Activated T-cell treated with anti-CD3 and anti-CD28 coated beads, Interleukin-2, amount 50 U/mL, for 4 hours (primary cell): ENCODE results near the gene IMPA2. TPM values are rescaled to one million over a fixed set of nuclear protein-coding genes. Genes with fewer than 3 reads are reported as not detected.
"Not testable (repeated sequence)": the region's sequence is repeated elsewhere in the genome, so short reads cannot be mapped to it uniquely, and the experiment has no call there.

Source experiments
- ATAC-seq, 2 donors: fragments of 200-7000 bp; cut with Tn5 transposase; one replicate each; pipeline ENCODE4 v1.10.0; 2021
- DNase-seq: peaks from one replicate; pipeline ENCODE4 v3.0.0-alpha.2; 2020
- H3K27me3 Mint-ChIP-seq: one replicate; pipeline ENCODE4 v1.8.0; 2021; ENCODE audit warnings: low read depth, mixed read lengths
- H3K36me3 Mint-ChIP-seq: one replicate; pipeline ENCODE4 v1.8.0; 2022; ENCODE audit warnings: mixed read lengths; ENCODE audit not compliant: insufficient read depth
- H3K4me1 Mint-ChIP-seq: one replicate; pipeline ENCODE4 v1.8.0; 2021; ENCODE audit warnings: low read depth, mixed read lengths
- H3K4me3 Mint-ChIP-seq: one replicate; pipeline ENCODE4 v1.8.0; 2021; ENCODE audit warnings: mild to moderate bottlenecking, moderate library complexity, mixed read lengths
- H3K9me3 Mint-ChIP-seq: one replicate; pipeline ENCODE4 v1.8.0; 2021; ENCODE audit warnings: mixed read lengths
- total RNA-seq, 3 donors: library from RNA; stranded (reverse); gene quantifications; one replicate each; pipeline ENCODE4 v1.2.1, GENCODE V29; 2021

The IMPA2 gene
- total RNA-seq, 3 donors from 2014 or later = 7.3 to 11.4 (median 9.8) TPM

GRCh38 chr18:11953113-11953512 lies 28.2 kb upstream of the IMPA2 start:
- Mint-ChIP-seq H3K36me3 (no peaks in the 10 kb centered on the region), H3K4me1 (no peaks in the 10 kb centered on the region), H3K4me3 (no peak overlapping the region), H3K27me3 (peaks cover 2% of the 10 kb centered on the region), H3K9me3 (peaks cover 15% of the 10 kb centered on the region)
- no peak for ATAC-seq
- no peak for DNase-seq

DNA sequence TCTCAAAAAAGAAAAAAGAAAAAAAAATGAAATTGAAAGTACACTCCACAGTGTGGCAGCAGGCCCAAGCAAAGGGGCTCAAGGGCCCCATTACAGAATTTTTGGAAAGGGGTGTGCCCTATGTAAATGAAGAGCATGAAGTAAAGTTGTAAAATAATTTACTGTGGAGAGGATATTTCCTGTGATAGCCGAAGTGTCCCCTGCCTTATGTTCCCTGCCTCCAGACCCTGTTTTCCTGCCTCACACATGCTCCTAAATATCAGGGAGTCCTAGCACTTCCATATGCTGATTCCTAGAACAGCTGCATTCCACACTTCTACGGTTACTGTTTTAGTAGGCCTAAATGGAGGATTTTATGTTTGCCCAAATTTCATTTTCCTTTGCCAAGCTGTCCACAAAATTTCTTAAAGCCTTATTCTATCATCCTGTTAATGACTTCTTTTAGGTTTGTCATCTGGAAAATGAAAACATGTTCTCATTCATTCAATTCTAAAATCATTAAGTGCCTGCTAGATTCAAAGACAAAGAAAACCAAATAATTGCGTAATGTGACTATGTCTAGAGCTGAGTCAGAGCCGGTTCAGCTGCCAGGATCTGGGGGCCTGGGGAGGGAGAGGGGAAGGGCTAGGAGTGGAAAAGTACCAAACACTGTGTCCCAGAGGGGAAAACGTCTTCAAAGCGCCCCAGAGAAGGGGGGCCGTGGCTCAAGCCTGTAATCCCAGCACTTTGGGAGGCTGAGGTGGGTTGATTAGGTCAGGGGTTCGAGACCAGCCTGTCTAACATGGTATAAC lies 25.9 kb upstream of the IMPA2 start:
- H3K9me3 Mint-ChIP-seq = peaks cover 15% of the 10 kb centered on the region
- no peaks in the 10 kb centered on the region for H3K36me3 Mint-ChIP-seq
- peaks cover 2% of the 10 kb centered on the region for H3K27me3 Mint-ChIP-seq
- no peaks in the 10 kb centered on the region for H3K4me1 Mint-ChIP-seq
- H3K4me3 Mint-ChIP-seq = no peak overlapping the region
- DNase-seq = no peak
- no peak for ATAC-seq

- peaks cover 2% of the 10 kb centered on the region for H3K27me3 Mint-ChIP-seq
- H3K9me3 Mint-ChIP-seq = peaks cover 15% of the 10 kb centered on the region
- DNase-seq (no peak), ATAC-seq (no peak)
- no peaks in the 10 kb centered on the region for H3K4me1 Mint-ChIP-seq
- no peaks in the 10 kb centered on the region for H3K36me3 Mint-ChIP-seq
- no peak overlapping the region for H3K4me3 Mint-ChIP-seq
Observed at GRCh38 chr18:11956371-11957308, 24.7 kb upstream of the IMPA2 start.

DNA sequence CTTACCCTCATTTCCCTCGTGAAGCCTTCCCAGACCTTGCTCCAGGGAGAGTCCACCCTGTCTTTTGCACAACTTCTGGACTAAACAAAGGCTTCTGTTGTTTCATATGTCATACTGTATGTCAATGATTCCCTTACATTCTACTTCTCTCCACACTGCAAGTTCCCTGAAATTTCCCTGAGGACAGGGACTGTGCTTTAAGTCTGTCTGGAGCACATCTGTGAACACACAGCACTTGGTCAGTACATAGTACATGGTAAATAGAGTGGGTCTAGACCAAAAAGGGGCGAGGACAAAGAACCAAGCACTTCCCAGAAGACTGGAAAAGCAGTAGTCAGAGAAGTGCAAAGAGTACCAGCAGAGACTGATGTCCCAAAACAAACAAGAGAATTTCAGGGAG lies 23.7 kb upstream of the IMPA2 start:
- H3K4me1 Mint-ChIP-seq = no peaks in the 10 kb centered on the region

GRCh38 chr18:11959651-11960050 lies 21.7 kb upstream of the IMPA2 start:
- H3K27me3 Mint-ChIP-seq, DNase-seq, H3K4me1 Mint-ChIP-seq, H3K36me3 Mint-ChIP-seq, ATAC-seq, H3K4me3 Mint-ChIP-seq: not testable (repeated sequence)
- H3K9me3 Mint-ChIP-seq = peaks cover 15% of the 10 kb centered on the region

More for the DNA sequence above, 23.7 kb upstream of the IMPA2 start:
- Mint-ChIP-seq H3K27me3 (peaks cover 2% of the 10 kb centered on the region), H3K36me3 (no peaks in the 10 kb centered on the region), H3K9me3 (peaks cover 15% of the 10 kb centered on the region), H3K4me3 (no peak overlapping the region)
- DNase-seq (no peak), ATAC-seq (no peak)

DNA sequence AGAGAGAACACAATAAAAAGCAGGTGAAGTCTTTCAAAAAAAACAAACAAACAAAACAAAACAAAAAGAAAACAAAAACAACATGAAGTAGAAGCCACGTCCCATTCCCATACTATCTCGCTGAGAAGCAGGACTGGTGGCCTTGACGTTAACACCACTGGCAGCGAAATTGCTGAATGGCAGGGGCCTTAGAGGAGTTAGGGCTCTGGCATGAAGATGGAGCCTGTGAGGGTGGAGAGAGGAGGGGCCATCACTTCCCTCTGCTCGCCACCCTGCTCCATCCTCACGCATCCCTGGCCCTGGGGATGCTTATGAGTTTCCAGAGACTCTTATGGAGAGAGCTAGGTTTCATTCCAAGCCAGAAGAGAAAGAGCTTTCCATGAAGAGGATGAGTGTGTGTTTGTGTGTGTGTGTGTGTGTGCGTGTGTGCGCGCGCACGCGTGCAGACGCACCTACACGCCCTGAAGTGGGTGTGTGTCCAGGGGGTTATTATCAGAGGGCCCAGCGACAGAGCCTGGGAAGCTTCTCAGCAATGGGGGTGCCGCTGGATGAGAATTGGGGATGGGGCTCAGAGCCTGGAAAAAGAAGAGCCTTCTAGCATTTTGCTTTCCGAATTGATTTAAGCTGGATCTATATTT lies 20.4 kb upstream of the IMPA2 start:
- no peak for DNase-seq
- Mint-ChIP-seq H3K36me3 (no peaks in the 10 kb centered on the region), H3K27me3 (peaks cover 2% of the 10 kb centered on the region), H3K4me3 (no peak overlapping the region), H3K4me1 (no peaks in the 10 kb centered on the region), H3K9me3 (peaks cover 15% of the 10 kb centered on the region)
- no peak for ATAC-seq

DNA sequence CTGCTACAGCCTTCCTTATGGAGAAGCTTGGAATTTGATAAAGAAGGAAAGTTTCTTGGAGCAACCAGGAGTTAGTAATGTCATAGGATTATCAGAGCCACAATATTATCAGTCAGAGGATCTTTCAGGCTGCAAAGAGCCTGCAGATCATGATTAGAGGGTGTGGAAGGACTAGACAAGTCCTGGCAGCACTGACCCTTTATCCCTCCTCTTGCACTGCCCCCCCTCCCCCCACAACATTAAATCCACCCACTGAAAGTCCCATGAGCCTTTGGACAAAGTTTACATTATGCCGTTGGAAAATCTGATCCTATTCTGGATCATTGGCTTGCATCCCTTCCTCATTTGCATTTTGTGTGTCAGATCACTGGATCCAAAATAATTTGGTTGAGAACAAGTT lies 18.7 kb upstream of the IMPA2 start:
- Mint-ChIP-seq H3K4me1 (no peaks in the 10 kb centered on the region), H3K27me3 (peaks cover 2% of the 10 kb centered on the region), H3K4me3 (no peak overlapping the region), H3K9me3 (peaks cover 2% of the 10 kb centered on the region), H3K36me3 (no peaks in the 10 kb centered on the region)
- ATAC-seq (no peak), DNase-seq (no peak)

GRCh38 chr18:11963991-11964484 lies 17.3 kb upstream of the IMPA2 start:
- no peak for ATAC-seq
- Mint-ChIP-seq H3K4me1 (no peaks in the 10 kb centered on the region), H3K4me3 (no peak overlapping the region), H3K36me3 (no peaks in the 10 kb centered on the region), H3K27me3 (no peaks in the 10 kb centered on the region), H3K9me3 (no peaks in the 10 kb centered on the region)
- DNase-seq = no peak

GRCh38 chr18:11969904-11970835 lies 11.1 kb upstream of the IMPA2 start:
- Mint-ChIP-seq H3K9me3 (no peaks in the 10 kb centered on the region), H3K4me1 (no peaks in the 10 kb centered on the region), H3K36me3 (no peaks in the 10 kb centered on the region), H3K27me3 (no peaks in the 10 kb centered on the region), H3K4me3 (no peak overlapping the region)
- no peak for DNase-seq
- no peak for ATAC-seq

GRCh38 chr18:11970836-11971226 lies 10.5 kb upstream of the IMPA2 start:
- not testable (repeated sequence) for H3K9me3 Mint-ChIP-seq, H3K27me3 Mint-ChIP-seq, H3K4me1 Mint-ChIP-seq, DNase-seq, ATAC-seq, H3K4me3 Mint-ChIP-seq, H3K36me3 Mint-ChIP-seq

- DNase-seq = no peak
- Mint-ChIP-seq H3K4me3 (no peak overlapping the region), H3K9me3 (no peaks in the 10 kb centered on the region), H3K36me3 (no peaks in the 10 kb centered on the region), H3K4me1 (no peaks in the 10 kb centered on the region), H3K27me3 (no peaks in the 10 kb centered on the region)
- ATAC-seq = no peak
Observed at GRCh38 chr18:11972371-11973174, 8.7 kb upstream of the IMPA2 start.

DNA sequence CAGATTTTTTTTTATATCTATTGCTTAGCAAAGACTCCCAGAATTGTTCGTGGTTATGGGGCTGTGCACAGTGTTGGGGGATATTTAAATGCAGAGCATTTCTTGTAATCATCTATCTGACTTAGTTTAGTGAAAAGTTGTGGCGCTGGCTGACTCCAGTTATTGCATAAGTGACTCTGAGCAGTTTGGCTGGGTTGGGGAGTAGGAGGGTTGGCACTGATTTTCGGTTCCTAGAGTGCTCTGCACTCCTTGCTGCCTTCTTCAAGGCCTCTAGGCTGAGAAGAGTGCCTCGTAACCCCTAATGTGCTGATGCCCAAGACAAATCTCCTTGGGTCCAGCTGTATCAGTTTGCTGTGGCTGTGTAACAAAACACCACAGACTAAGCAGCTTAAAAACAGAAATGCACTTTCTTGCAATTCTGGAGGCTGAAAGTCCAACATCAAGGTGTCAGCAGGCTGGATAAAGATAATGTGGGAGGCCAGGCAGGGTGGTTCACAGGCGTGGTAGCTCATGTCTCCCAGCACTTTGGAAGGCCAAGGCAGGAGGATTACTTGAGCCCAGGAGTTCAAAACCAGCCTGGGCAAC lies 6.5 kb upstream of the IMPA2 start:
- DNase-seq = no peak
- Mint-ChIP-seq H3K4me3 (no peak overlapping the region), H3K4me1 (no peaks in the 10 kb centered on the region), H3K36me3 (no peaks in the 10 kb centered on the region), H3K27me3 (no peaks in the 10 kb centered on the region), H3K9me3 (no peaks in the 10 kb centered on the region)
- ATAC-seq = no peak

DNA sequence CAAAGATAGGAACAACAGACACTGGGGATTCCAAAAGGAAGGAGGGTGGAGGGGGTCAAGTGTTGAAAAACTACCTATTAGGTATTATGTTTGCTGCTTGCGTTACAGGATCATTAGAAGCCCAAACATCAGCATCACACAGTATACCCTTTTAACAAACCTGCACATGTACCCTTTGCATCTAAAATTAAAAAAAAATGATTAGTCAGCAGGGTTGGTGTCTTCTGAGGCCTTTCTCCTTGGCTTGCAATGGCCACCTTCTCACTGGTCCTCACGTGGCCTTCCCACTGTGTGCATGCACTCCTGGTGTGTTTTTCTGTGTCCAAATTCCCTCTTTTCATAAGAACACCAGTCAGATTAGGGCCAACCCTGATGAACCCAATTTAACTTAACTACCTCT lies 5.6 kb upstream of the IMPA2 start:
- no peak overlapping the region for H3K4me3 Mint-ChIP-seq
- DNase-seq (no peak), ATAC-seq (no peak)
- H3K9me3 Mint-ChIP-seq = no peaks in the 10 kb centered on the region
- H3K36me3 Mint-ChIP-seq = no peaks in the 10 kb centered on the region
- peaks cover 6% of the 10 kb centered on the region for H3K4me1 Mint-ChIP-seq
- no peaks in the 10 kb centered on the region for H3K27me3 Mint-ChIP-seq
